Measurements from ENCODE around the gene TKT. TPM values are rescaled to one million over a fixed set of nuclear protein-coding genes. Genes with fewer than 3 reads are reported as not detected.

Gene TKT
- total RNA-seq, 1 donor from 2014 or later: 423 TPM

DNA sequence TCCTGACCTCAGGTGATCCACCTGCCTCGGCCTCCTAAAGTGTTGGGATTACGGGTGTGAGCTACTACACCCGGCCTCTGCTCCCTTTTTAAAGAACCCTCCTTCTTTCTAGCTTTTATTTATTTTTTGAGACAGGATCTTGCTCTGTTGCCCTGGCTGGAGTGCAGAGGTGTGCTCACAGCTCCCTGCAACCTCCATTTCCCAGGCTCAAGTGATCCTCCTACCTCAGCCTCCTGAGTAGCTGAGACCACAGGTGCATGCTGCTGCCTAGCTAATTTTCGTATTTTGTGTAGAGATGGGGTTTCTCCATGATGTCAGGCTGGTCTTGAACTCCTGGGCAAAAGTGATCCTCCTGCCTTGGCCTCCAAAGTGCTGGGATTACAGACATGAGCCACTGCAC lies 34.5 kb downstream of the TKT start:
- Histone ChIP-seq H3K27me3 (no peaks in the 10 kb centered on the region), H3K27ac (no peak overlapping the region), H3K9me3 (no peaks in the 10 kb centered on the region), H3K4me3 (no peak overlapping the region), H3K4me1 (no peaks in the 10 kb centered on the region), H3K36me3 (peaks cover 4 to 23% of the 10 kb centered on the region in 2 donors)
- intact Hi-C loops (cut with DNase I): no loop called here
- TF ChIP-seq POLR2AphosphoS5 (IDR thresholded peaks at IDR 0.05; ENCODE audit: insufficient read depth in 1 of 2, low read depth in 1 of 2): no peak
- TF ChIP-seq, protein P1, sequence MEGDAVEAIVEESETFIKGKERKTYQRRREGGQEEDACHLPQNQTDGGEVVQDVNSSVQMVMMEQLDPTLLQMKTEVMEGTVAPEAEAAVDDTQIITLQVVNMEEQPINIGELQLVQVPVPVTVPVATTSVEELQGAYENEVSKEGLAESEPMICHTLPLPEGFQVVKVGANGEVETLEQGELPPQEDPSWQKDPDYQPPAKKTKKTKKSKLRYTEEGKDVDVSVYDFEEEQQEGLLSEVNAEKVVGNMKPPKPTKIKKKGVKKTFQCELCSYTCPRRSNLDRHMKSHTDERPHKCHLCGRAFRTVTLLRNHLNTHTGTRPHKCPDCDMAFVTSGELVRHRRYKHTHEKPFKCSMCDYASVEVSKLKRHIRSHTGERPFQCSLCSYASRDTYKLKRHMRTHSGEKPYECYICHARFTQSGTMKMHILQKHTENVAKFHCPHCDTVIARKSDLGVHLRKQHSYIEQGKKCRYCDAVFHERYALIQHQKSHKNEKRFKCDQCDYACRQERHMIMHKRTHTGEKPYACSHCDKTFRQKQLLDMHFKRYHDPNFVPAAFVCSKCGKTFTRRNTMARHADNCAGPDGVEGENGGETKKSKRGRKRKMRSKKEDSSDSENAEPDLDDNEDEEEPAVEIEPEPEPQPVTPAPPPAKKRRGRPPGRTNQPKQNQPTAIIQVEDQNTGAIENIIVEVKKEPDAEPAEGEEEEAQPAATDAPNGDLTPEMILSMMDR (IDR thresholded peaks at IDR 0.05): no peak
- no peak for TF ChIP-seq POLR2A (IDR thresholded peaks at IDR 0.05)
- no peak for DNase-seq (ENCODE audit: extremely low spot score in 2 of 2)

DNA sequence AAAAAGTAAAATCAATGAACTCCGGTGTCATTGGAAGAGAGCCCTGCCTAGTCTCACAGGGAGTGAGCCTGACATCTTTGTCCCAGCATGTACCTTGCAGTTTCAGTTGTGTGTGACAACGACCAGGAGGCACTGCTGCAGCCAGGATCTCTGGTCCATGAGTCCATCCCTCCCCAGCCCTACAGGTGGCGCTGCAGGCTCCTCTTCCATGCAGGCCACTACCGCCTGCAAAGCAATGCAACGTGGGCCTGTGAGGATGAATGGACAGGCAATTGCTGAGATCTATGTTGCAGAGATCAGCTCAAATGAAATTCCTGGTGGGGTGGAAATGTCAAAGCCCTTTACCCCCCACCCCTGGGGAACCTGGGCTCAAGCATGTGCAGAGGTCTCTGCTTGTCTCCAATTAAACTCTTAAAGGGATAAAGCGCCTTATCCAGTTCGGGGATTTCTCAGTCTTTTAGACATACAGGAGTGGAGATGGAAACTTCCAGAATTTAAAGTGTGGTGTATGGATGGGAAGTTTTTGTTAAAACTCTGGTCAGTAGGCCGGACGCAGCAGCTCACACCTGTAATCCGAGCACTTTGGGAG lies 35.8 kb downstream of the TKT start:
- TF ChIP-seq POLR2A (IDR thresholded peaks at IDR 0.05): no peak
- TF ChIP-seq, protein P1 (IDR thresholded peaks at IDR 0.05): peak; percentile 70 to 85 (median 74)
- Histone ChIP-seq H3K27me3 (no peaks in the 10 kb centered on the region), H3K4me1 (no peaks in the 10 kb centered on the region), H3K27ac (no peak overlapping the region), H3K36me3 (peaks cover 0 to 10% of the 10 kb centered on the region in 2 donors), H3K4me3 (no peak overlapping the region), H3K9me3 (no peaks in the 10 kb centered on the region)
- no peak for DNase-seq (ENCODE audit: extremely low spot score in 2 of 2)
- intact Hi-C loops (cut with DNase I): no loop called here

DNA sequence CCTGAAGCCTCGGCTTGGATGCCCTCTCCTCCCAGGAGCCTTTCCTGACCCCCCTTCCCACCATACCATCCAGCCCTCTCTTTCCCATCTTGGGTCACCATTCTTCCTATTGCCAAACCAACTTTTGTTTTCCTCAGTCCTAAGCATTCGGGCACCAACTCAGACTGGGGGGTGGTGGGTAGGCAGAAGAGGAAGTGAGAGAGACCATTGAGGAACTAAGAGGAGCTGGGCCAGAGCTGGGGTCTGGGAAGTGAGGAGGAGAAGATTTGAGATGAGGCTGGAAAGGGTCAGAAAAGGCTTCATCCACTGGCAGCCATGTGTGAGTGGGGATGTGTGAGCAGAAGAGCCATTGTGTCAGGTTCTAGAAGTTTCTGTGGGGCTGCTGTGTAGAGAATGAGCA lies 37.7 kb downstream of the TKT start:
- no peaks in the 10 kb centered on the region for H3K36me3 ChIP-seq
- H3K4me3 ChIP-seq: no peak overlapping the region
- no peaks in the 10 kb centered on the region for H3K4me1 ChIP-seq
- intact Hi-C loops (cut with DNase I): no loop called here
- H3K27me3 ChIP-seq: no peaks in the 10 kb centered on the region
- no peak overlapping the region for H3K27ac ChIP-seq
- DNase-seq (ENCODE audit: extremely low spot score in 2 of 2): no peak
- H3K9me3 ChIP-seq: no peaks in the 10 kb centered on the region
- no peak for TF ChIP-seq POLR2AphosphoS5 (IDR thresholded peaks at IDR 0.05; ENCODE audit: insufficient read depth in 1 of 2, low read depth in 1 of 2)
- TF ChIP-seq POLR2A (IDR thresholded peaks at IDR 0.05): no peak

DNA sequence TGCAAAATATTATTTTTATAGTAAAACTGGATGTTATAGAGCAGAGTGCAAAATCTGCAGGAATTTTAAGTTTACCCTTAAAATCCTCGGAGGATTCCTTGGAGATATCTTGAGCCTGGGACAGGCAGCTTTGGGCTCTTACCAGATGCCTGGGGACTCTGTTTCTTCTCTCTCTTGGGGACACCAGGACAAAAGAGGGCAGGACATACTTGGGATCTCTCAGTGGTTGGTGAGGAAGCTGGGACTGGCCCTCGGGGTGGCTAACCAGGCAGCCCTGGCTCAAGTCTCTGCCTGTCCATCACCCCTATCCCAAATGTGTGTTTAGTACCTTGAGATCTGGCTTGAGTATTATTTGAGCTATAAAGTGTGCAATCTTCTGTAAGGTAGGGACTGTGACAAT lies 38.6 kb downstream of the TKT start:
- intact Hi-C loops (cut with DNase I): no loop called here
- no peaks in the 10 kb centered on the region for H3K9me3 ChIP-seq

DNA sequence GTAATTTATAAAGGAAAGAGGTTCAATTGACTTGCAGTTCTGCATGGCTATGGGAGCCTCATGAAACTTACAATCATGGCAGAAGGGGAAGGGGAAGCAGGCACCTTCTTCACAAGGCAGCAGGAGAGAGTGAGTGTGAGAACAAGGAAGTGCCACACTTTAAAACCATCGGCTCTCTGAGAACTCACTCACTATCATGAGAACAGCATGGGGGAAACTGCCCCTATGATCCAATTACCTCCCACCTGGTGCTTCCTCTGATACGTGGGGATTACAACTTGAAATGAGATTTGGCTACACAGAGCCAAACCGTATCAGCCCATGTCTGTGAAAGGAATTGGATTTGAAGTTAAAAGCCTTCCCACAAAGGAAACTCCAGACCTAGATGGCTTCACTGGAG lies 39.1 kb downstream of the TKT start:
- no peaks in the 10 kb centered on the region for H3K36me3 ChIP-seq
- intact Hi-C loops (cut with DNase I): no loop called here
- H3K4me1 ChIP-seq: no peaks in the 10 kb centered on the region
- H3K9me3 ChIP-seq: no peaks in the 10 kb centered on the region
- no peak overlapping the region for H3K27ac ChIP-seq
- DNase-seq (ENCODE audit: extremely low spot score in 2 of 2): no peak
- TF ChIP-seq POLR2AphosphoS5 (IDR thresholded peaks at IDR 0.05; ENCODE audit: insufficient read depth in 1 of 2, low read depth in 1 of 2): no peak
- no peak for TF ChIP-seq POLR2A (IDR thresholded peaks at IDR 0.05)
- TF ChIP-seq, protein P1 (IDR thresholded peaks at IDR 0.05): no peak
- H3K4me3 ChIP-seq: no peak overlapping the region
- H3K27me3 ChIP-seq: no peaks in the 10 kb centered on the region

More for the DNA sequence above, 38.6 kb downstream of the TKT start:
- DNase-seq (ENCODE audit: extremely low spot score in 2 of 2): no peak
- no peaks in the 10 kb centered on the region for H3K4me1 ChIP-seq
- no peaks in the 10 kb centered on the region for H3K36me3 ChIP-seq
- no peak overlapping the region for H3K27ac ChIP-seq
- H3K27me3 ChIP-seq: no peaks in the 10 kb centered on the region
- no peak for TF ChIP-seq POLR2AphosphoS5 (IDR thresholded peaks at IDR 0.05; ENCODE audit: insufficient read depth in 1 of 2, low read depth in 1 of 2)
- TF ChIP-seq, protein P1 (IDR thresholded peaks at IDR 0.05): no peak
- no peak for TF ChIP-seq POLR2A (IDR thresholded peaks at IDR 0.05)
- no peak overlapping the region for H3K4me3 ChIP-seq

Measured in vagina (tissue), 2 donors.